Ovary (tissue), 3 donors: ENCODE data around the gene PLSCR3.

Experiments
- CTCF ChIP-seq, 3 donors: fragments of 450-650 bp in 2 of 3; fragments of 200-600 bp in 1 of 3; IDR thresholded peaks; one replicate each; pipeline versions ENCODE4 v1.5.1 to v1.8.0; 2016 to 2022; ENCODE audit warnings: antibody characterized with exemption in 3 of 3, mild to moderate bottlenecking in 1 of 3
- EP300 ChIP-seq: sonication (generic); formaldehyde crosslinking; IDR thresholded peaks from one replicate; pipeline ENCODE4 v1.6.1; 2017; ENCODE audit warnings: antibody characterized with exemption
- POLR2A ChIP-seq: fragments of 450-650 bp; IDR thresholded peaks from one replicate; pipeline ENCODE4 v1.6.1; 2017; ENCODE audit warnings: antibody characterized with exemption, mild to moderate bottlenecking, moderate library complexity
- donor health status: DM: no; HTN: no; CAD: no.

- TF ChIP-seq POLR2A (no peak), CTCF (IDR thresholded peaks at IDR 0.05) (no peak), EP300 (no peak)
Observed at GRCh38 chr17:7414837-7415236, 20.5 kb upstream of the PLSCR3 start.
